Activated naive CD8-positive, alpha-beta T cell treated with anti-CD3 and anti-CD28 coated beads for 36 hours (primary cell): ENCODE results near the gene L3HYPDH. TPM values are rescaled to one million over a fixed set of nuclear protein-coding genes. Genes with fewer than 3 reads are reported as not detected.
"Not testable (repeated sequence)": the region's sequence is repeated elsewhere in the genome, so short reads cannot be mapped to it uniquely, and the experiment has no call there.

ENCODE experiments used
- DNase-seq: peaks from one replicate; pipeline ENCODE4 v3.0.0; 2021
- H3K27ac Mint-ChIP-seq: one replicate; pipeline ENCODE4 v1.8.0; 2022; ENCODE audit warnings: mild to moderate bottlenecking, moderate library complexity, mixed read lengths
- H3K27me3 Mint-ChIP-seq: one replicate; pipeline ENCODE4 v1.8.0; 2022; ENCODE audit warnings: mild to moderate bottlenecking, mixed read lengths
- H3K36me3 Mint-ChIP-seq: one replicate; pipeline ENCODE4 v1.8.0; 2021; ENCODE audit warnings: mild to moderate bottlenecking, mixed read lengths
- H3K4me1 Mint-ChIP-seq: one replicate; pipeline ENCODE4 v1.8.0; 2021; ENCODE audit warnings: mixed read lengths
- H3K4me3 Mint-ChIP-seq: one replicate; pipeline ENCODE4 v1.8.0; 2022; ENCODE audit warnings: mild to moderate bottlenecking, moderate library complexity, mixed read lengths
- H3K9me3 Mint-ChIP-seq: one replicate; pipeline ENCODE4 v1.8.0; 2022; ENCODE audit warnings: mixed read lengths
- total RNA-seq, 2 experiments: library from RNA; stranded (reverse); gene quantifications; one replicate each; pipeline ENCODE4 v1.2.3, GENCODE V29; 2021

Gene L3HYPDH
- total RNA-seq, 2 experiments from 2014 or later, result 9.3 to 9.7 TPM

GRCh38 chr14:59458486-59458885 is 25.7 kb downstream of the L3HYPDH start:
- Mint-ChIP-seq H3K27me3 (peaks cover 4% of the 10 kb centered on the region), H3K4me3 (no peak overlapping the region), H3K27ac (no peak overlapping the region), H3K9me3 (no peaks in the 10 kb centered on the region), H3K4me1 (no peaks in the 10 kb centered on the region), H3K36me3 (peaks cover 31% of the 10 kb centered on the region)
- no peak for DNase-seq

GRCh38 chr14:59455411-59455810 is 28.8 kb downstream of the L3HYPDH start:
- Mint-ChIP-seq H3K27ac (no peak overlapping the region), H3K4me3 (no peak overlapping the region), H3K4me1 (no peaks in the 10 kb centered on the region), H3K27me3 (no peaks in the 10 kb centered on the region), H3K9me3 (no peaks in the 10 kb centered on the region), H3K36me3 (peaks cover 28% of the 10 kb centered on the region)
- no peak for DNase-seq

DNA sequence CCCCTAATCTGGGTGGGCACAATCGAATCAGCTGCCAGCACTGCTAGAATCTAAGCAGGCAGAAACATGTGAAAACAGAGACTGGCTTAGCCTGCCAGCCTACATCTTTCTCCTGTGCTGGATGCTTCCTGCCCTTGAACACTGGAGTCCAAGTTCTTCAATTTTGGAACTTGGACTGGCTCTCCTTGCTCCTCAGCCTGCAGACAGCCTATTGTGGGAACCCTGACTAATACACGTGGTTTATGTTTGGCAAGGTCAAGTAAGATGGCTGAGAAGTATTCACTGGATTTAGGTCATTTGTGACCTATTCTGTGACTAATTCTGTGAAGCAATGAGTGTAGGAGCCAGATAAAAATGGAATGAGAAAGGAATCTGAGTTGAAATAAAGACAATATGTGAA is 30.1 kb downstream of the L3HYPDH start:
- H3K9me3 Mint-ChIP-seq, result no peaks in the 10 kb centered on the region
- peaks cover 26% of the 10 kb centered on the region for H3K36me3 Mint-ChIP-seq
- H3K4me1 Mint-ChIP-seq, result no peaks in the 10 kb centered on the region
- H3K4me3 Mint-ChIP-seq, result no peak overlapping the region
- no peak overlapping the region for H3K27ac Mint-ChIP-seq
- DNase-seq, result no peak
- no peaks in the 10 kb centered on the region for H3K27me3 Mint-ChIP-seq

GRCh38 chr14:59451849-59452248 is 32.4 kb downstream of the L3HYPDH start:
- Mint-ChIP-seq H3K27ac (no peak overlapping the region), H3K9me3 (no peaks in the 10 kb centered on the region), H3K4me3 (no peak overlapping the region), H3K4me1 (no peaks in the 10 kb centered on the region), H3K27me3 (no peaks in the 10 kb centered on the region), H3K36me3 (peaks cover 15% of the 10 kb centered on the region)
- no peak for DNase-seq

DNA sequence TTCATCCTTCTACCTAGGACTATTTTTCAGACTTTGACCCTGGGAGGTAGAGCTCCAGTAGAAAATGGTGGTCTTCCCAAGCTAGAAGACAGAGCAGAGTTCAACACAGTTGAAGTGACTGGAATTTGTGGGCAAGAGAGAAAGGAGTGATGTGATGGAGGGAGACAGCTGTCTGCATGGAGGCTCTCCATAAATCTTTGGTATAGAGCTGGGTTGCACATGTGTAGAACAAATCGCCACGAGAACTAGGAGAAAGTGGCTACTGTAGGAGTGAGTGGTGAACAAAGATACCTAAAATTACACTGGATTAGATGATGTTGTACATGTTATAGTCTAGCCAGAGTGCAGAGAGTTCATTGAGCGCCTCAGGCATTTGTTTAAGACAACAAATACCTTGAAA is 33.5 kb downstream of the L3HYPDH start:
- Mint-ChIP-seq H3K4me3 (no peak overlapping the region), H3K36me3 (peaks cover 8% of the 10 kb centered on the region), H3K4me1 (no peaks in the 10 kb centered on the region), H3K9me3 (no peaks in the 10 kb centered on the region), H3K27ac (no peak overlapping the region), H3K27me3 (no peaks in the 10 kb centered on the region)
- no peak for DNase-seq

DNA sequence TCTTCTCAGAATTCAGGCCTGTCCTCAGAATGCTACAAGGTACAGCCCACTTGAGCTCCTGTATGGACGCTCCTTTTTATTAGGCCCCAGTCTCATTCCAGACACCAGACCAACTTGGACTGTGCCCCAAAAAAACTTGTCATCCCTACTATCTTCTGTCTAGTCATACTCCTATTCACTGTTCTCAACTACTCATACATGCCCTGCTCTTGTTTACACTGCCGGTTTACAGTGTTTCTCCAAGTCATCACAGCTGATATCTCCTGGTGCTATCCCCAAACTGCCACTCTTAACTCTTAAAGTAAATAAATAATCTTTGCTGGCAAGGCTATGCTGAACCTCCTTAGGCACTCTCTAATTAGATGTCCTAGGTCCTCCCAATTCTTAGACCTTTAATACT is 35.5 kb downstream of the L3HYPDH start:
- not testable (repeated sequence) for H3K4me3 Mint-ChIP-seq, DNase-seq, H3K9me3 Mint-ChIP-seq, H3K27ac Mint-ChIP-seq, H3K4me1 Mint-ChIP-seq, H3K36me3 Mint-ChIP-seq, H3K27me3 Mint-ChIP-seq

- DNase-seq, result no peak
- Mint-ChIP-seq H3K27me3 (no peaks in the 10 kb centered on the region), H3K9me3 (no peaks in the 10 kb centered on the region), H3K4me1 (no peaks in the 10 kb centered on the region), H3K4me3 (no peak overlapping the region), H3K27ac (no peak overlapping the region), H3K36me3 (no peaks in the 10 kb centered on the region)
Measured at GRCh38 chr14:59439256-59439965, 44.8 kb downstream of the L3HYPDH start.

GRCh38 chr14:59438195-59438647 is 46.0 kb downstream of the L3HYPDH start:
- H3K4me3 Mint-ChIP-seq, result no peak overlapping the region
- no peaks in the 10 kb centered on the region for H3K9me3 Mint-ChIP-seq
- no peaks in the 10 kb centered on the region for H3K36me3 Mint-ChIP-seq

GRCh38 chr14:59435987-59436386 is 48.2 kb downstream of the L3HYPDH start:
- H3K27ac Mint-ChIP-seq, result no peak overlapping the region
- H3K36me3 Mint-ChIP-seq, result no peaks in the 10 kb centered on the region
- H3K9me3 Mint-ChIP-seq, result no peaks in the 10 kb centered on the region
- H3K27me3 Mint-ChIP-seq, result no peaks in the 10 kb centered on the region
- H3K4me1 Mint-ChIP-seq, result no peaks in the 10 kb centered on the region
- DNase-seq, result no peak
- no peak overlapping the region for H3K4me3 Mint-ChIP-seq

More at GRCh38 chr14:59438195-59438647, 46.0 kb downstream of the L3HYPDH start:
- no peak for DNase-seq
- Mint-ChIP-seq H3K4me1 (no peaks in the 10 kb centered on the region), H3K27me3 (no peaks in the 10 kb centered on the region), H3K27ac (no peak overlapping the region)

- Mint-ChIP-seq H3K4me3 (no peak overlapping the region), H3K27ac (no peak overlapping the region), H3K27me3 (no peaks in the 10 kb centered on the region), H3K4me1 (no peaks in the 10 kb centered on the region), H3K9me3 (no peaks in the 10 kb centered on the region), H3K36me3 (no peaks in the 10 kb centered on the region)
- DNase-seq, result no peak
Measured at GRCh38 chr14:59435101-59435500, 49.1 kb downstream of the L3HYPDH start.

DNA sequence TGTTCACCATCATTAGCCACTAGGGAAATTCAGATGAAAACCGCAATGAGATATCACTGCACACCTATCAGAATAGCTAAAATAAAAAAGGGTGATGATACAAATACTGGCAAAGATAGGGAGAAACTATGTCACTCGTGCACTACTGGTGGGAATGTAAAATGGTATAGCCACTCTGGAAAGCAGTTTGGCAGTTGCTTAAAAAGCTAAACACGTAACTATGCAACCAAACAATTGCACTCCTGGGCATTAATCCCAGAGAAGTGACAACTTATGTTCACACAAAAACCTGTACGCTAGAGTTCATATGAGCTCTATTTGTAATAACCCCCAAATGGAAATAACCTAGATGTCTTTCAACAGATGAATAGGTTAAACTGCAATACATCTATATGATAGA is 54.4 kb downstream of the L3HYPDH start:
- no peak for DNase-seq
- no peak overlapping the region for H3K4me3 Mint-ChIP-seq
- H3K4me1 Mint-ChIP-seq, result no peaks in the 10 kb centered on the region
- no peaks in the 10 kb centered on the region for H3K27me3 Mint-ChIP-seq
- no peaks in the 10 kb centered on the region for H3K36me3 Mint-ChIP-seq
- H3K9me3 Mint-ChIP-seq, result no peaks in the 10 kb centered on the region
- H3K27ac Mint-ChIP-seq, result no peak overlapping the region

DNA sequence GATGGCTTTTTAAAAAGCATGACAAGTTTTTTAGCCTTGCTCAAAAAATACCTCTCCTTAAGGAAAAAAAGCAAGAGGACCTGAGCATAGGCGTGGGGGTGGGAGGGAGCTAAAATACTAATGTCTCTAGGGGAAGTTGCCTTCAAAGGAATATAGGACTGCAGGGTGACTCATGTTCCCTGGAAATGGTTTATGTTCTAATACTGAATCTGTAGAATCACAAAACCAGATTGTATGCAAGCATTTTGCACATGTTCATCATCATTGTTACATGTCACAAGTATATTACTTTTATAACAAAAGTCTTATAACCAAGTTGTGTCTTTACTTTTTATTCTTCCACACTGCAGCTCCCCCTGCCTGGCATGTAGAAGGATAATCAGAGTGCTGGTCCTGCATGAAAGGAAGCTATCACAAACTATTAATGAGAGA is 55.6 kb downstream of the L3HYPDH start:
- H3K4me1 Mint-ChIP-seq, result no peaks in the 10 kb centered on the region
- H3K27ac Mint-ChIP-seq, result no peak overlapping the region

GRCh38 chr14:59427653-59428580 is 56.3 kb downstream of the L3HYPDH start:
- H3K9me3 Mint-ChIP-seq, result no peaks in the 10 kb centered on the region
- H3K4me3 Mint-ChIP-seq, result no peak overlapping the region
- no peaks in the 10 kb centered on the region for H3K4me1 Mint-ChIP-seq
- no peak for DNase-seq
- no peaks in the 10 kb centered on the region for H3K27me3 Mint-ChIP-seq
- H3K36me3 Mint-ChIP-seq, result no peaks in the 10 kb centered on the region
- H3K27ac Mint-ChIP-seq, result no peak overlapping the region

More for the DNA sequence above, 55.6 kb downstream of the L3HYPDH start:
- Mint-ChIP-seq H3K4me3 (no peak overlapping the region), H3K27me3 (no peaks in the 10 kb centered on the region), H3K36me3 (no peaks in the 10 kb centered on the region), H3K9me3 (no peaks in the 10 kb centered on the region)
- no peak for DNase-seq

GRCh38 chr14:59425322-59425935 is 58.8 kb downstream of the L3HYPDH start:
- Mint-ChIP-seq H3K4me3 (no peak overlapping the region), H3K27me3 (no peaks in the 10 kb centered on the region), H3K36me3 (no peaks in the 10 kb centered on the region)

More at GRCh38 chr14:59425322-59425935, 58.8 kb downstream of the L3HYPDH start:
- Mint-ChIP-seq H3K9me3 (no peaks in the 10 kb centered on the region), H3K27ac (no peak overlapping the region), H3K4me1 (no peaks in the 10 kb centered on the region)
- DNase-seq, result no peak
